Measurements from ENCODE around the gene TMEM87B. TPM values are rescaled to one million over a fixed set of nuclear protein-coding genes. Genes with fewer than 3 reads are reported as not detected.

Gene TMEM87B
- total RNA-seq, 2 experiments from 2014 or later: 13.9 to 22.8 TPM

DNA sequence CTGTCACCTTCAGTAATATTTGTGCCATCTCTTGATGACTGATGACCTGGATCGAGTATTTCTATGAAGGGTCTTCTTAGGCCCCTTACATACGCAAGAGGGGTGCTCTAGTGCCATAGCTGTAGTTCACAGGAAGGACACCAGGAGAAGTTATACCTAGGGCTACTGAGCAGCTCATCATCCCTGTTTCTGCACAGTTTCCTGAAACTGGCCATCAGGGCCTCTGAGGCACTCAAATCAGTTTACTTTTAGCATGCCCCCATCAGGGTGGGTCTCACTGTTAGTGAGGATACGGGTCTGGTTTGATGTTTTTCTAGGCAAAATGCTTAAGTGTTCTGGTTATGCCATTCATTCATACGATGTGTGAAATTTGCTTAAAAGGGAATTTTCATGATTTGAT lies 63.1 kb downstream of the TMEM87B start:
- H4K20me1 ChIP-seq (ENCODE audit: insufficient read depth, low read length): no peaks in the 10 kb centered on the region
- H2AFZ ChIP-seq (ENCODE audit: low read length): no peak overlapping the region
- H3K4me3 ChIP-seq (ENCODE audit: low read depth, low read length, poor library complexity, severe bottlenecking): no peak overlapping the region
- H3K4me1 ChIP-seq (ENCODE audit: insufficient read depth, low read length, poor library complexity, severe bottlenecking): no peaks in the 10 kb centered on the region
- no peaks in the 10 kb centered on the region for H3K9me3 ChIP-seq (ENCODE audit: low read length)
- no peak for DNase-seq (ENCODE audit: low spot score)
- H3K79me2 ChIP-seq (ENCODE audit: insufficient read depth, low read depth, low read length): no peaks in the 10 kb centered on the region
- no peak overlapping the region for H3K4me2 ChIP-seq (ENCODE audit: low read length)
- H3K27ac ChIP-seq (ENCODE audit: low read depth, low read length, poor library complexity, severe bottlenecking): no peak overlapping the region
- peaks cover 30% of the 10 kb centered on the region; the same call in 1 of the 2 replicates for H3K36me3 ChIP-seq (ENCODE audit: insufficient read depth, low read length)
- ChIA-PET POLR2A (no interaction called here), CTCF (ENCODE audit: unreplicated experiment) (no interaction called here)
- H3K9me2 ChIP-seq (ENCODE audit: insufficient read depth, low read length): no peaks in the 10 kb centered on the region
- intact Hi-C loops (cut with micrococcal nuclease; ENCODE audit: unreplicated experiment): no loop called here
- BruUV-seq (replicated peaks): no TSS peak
- TF ChIP-seq, protein P1, sequence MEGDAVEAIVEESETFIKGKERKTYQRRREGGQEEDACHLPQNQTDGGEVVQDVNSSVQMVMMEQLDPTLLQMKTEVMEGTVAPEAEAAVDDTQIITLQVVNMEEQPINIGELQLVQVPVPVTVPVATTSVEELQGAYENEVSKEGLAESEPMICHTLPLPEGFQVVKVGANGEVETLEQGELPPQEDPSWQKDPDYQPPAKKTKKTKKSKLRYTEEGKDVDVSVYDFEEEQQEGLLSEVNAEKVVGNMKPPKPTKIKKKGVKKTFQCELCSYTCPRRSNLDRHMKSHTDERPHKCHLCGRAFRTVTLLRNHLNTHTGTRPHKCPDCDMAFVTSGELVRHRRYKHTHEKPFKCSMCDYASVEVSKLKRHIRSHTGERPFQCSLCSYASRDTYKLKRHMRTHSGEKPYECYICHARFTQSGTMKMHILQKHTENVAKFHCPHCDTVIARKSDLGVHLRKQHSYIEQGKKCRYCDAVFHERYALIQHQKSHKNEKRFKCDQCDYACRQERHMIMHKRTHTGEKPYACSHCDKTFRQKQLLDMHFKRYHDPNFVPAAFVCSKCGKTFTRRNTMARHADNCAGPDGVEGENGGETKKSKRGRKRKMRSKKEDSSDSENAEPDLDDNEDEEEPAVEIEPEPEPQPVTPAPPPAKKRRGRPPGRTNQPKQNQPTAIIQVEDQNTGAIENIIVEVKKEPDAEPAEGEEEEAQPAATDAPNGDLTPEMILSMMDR (conservative IDR thresholded peaks at IDR 0.05; ENCODE audit: low read length): no peak
- no peak for TF ChIP-seq EZH2phosphoT487 (IDR thresholded peaks at IDR 0.05; ENCODE audit: borderline replicate concordance, low read depth, low read length)

- H3K4me3 ChIP-seq (ENCODE audit: low read depth, low read length, poor library complexity, severe bottlenecking): no peak overlapping the region
- peak; percentile 57 for DNase-seq (ENCODE audit: low spot score)
- intact Hi-C loops (cut with micrococcal nuclease; ENCODE audit: unreplicated experiment): loop anchor here (5.0 to 10.0 kb wide), 2 partner anchors 73 to 136 kb away; partner anchors contain the start of gene ZC3H8
- no peaks in the 10 kb centered on the region for H3K9me2 ChIP-seq (ENCODE audit: insufficient read depth, low read length)
- H3K27ac ChIP-seq (ENCODE audit: low read depth, low read length, poor library complexity, severe bottlenecking): no peak overlapping the region
- H2AFZ ChIP-seq (ENCODE audit: low read length): no peak overlapping the region
- TF ChIP-seq, protein P1 (conservative IDR thresholded peaks at IDR 0.05; ENCODE audit: low read length): peak; percentile 96
- TF ChIP-seq EZH2phosphoT487 (IDR thresholded peaks at IDR 0.05; ENCODE audit: borderline replicate concordance, low read depth, low read length): no peak
- BruUV-seq (replicated peaks): no TSS peak
- CTCF ChIA-PET (ENCODE audit: unreplicated experiment): no interaction called here
- no peaks in the 10 kb centered on the region for H3K4me1 ChIP-seq (ENCODE audit: insufficient read depth, low read length, poor library complexity, severe bottlenecking)
- H3K36me3 ChIP-seq (ENCODE audit: insufficient read depth, low read length): peaks cover 23% of the 10 kb centered on the region; the same call in 1 of the 2 replicates
- POLR2A ChIA-PET: interaction anchor here (0.5 to 0.6 kb wide), 3 partner anchors 22 to 76 kb away, joined by 3 to 4 read pairs (median 3); no protein-coding TSS in a partner anchor
- H4K20me1 ChIP-seq (ENCODE audit: insufficient read depth, low read length): no peaks in the 10 kb centered on the region
- H3K9me3 ChIP-seq (ENCODE audit: low read length): no peaks in the 10 kb centered on the region
- H3K79me2 ChIP-seq (ENCODE audit: insufficient read depth, low read depth, low read length): no peaks in the 10 kb centered on the region
- no peak overlapping the region for H3K4me2 ChIP-seq (ENCODE audit: low read length)
Observed at GRCh38 chr2:112121682-112122254, 66.7 kb downstream of the TMEM87B start.

DNA sequence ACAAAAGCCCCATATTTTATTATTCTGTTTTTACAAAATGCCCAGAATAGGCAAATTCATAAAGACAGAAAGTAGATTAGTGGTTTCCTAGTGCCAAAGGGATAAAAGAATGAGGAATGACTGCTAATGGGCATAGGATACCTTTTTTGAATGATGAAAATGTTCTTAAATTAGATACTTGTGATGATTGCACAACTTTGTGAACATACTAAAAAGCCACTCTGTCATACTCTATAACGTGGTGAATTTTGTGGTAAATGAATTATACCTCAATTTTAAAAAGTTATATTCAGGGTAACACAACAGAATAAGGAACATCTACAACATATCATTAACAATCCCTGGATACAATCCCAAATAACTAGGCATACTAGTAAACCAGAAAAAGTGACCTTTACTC lies 74.0 kb downstream of the TMEM87B start:
- no peak for TF ChIP-seq EZH2phosphoT487 (IDR thresholded peaks at IDR 0.05; ENCODE audit: borderline replicate concordance, low read depth, low read length)
- TF ChIP-seq, protein P1 (conservative IDR thresholded peaks at IDR 0.05; ENCODE audit: low read length): no peak
- H3K36me3 ChIP-seq (ENCODE audit: insufficient read depth, low read length): no peaks in the 10 kb centered on the region
- H3K9me2 ChIP-seq (ENCODE audit: insufficient read depth, low read length): 0 out of 2 replicates have a peak, but pooled peaks cover 3% of the 10 kb centered on the region
- POLR2A ChIA-PET: no interaction called here
- no peaks in the 10 kb centered on the region for H3K9me3 ChIP-seq (ENCODE audit: low read length)
- H3K79me2 ChIP-seq (ENCODE audit: insufficient read depth, low read depth, low read length): no peaks in the 10 kb centered on the region
- no peak overlapping the region for H3K27ac ChIP-seq (ENCODE audit: low read depth, low read length, poor library complexity, severe bottlenecking)
- BruUV-seq (replicated peaks): no TSS peak
- H3K4me2 ChIP-seq (ENCODE audit: low read length): no peak overlapping the region
- no peaks in the 10 kb centered on the region for H4K20me1 ChIP-seq (ENCODE audit: insufficient read depth, low read length)
- no peak overlapping the region for H2AFZ ChIP-seq (ENCODE audit: low read length)
- DNase-seq (ENCODE audit: low spot score): no peak
- no peak overlapping the region for H3K4me3 ChIP-seq (ENCODE audit: low read depth, low read length, poor library complexity, severe bottlenecking)
- intact Hi-C loops (cut with micrococcal nuclease; ENCODE audit: unreplicated experiment): loop anchor here (10.0 kb wide), 1 partner anchor 66 kb away; no protein-coding TSS in a partner anchor
- CTCF ChIA-PET (ENCODE audit: unreplicated experiment): no interaction called here
- no peaks in the 10 kb centered on the region for H3K4me1 ChIP-seq (ENCODE audit: insufficient read depth, low read length, poor library complexity, severe bottlenecking)

Measured in OCI-LY7 (cell line).